ENCODE measurements around the gene GLP1R. TPM values are rescaled to one million over a fixed set of nuclear protein-coding genes. Genes with fewer than 3 reads are reported as not detected.

The GLP1R gene
- total RNA-seq, 1 experiment from 2014 or later, result 1.8 TPM

DNA sequence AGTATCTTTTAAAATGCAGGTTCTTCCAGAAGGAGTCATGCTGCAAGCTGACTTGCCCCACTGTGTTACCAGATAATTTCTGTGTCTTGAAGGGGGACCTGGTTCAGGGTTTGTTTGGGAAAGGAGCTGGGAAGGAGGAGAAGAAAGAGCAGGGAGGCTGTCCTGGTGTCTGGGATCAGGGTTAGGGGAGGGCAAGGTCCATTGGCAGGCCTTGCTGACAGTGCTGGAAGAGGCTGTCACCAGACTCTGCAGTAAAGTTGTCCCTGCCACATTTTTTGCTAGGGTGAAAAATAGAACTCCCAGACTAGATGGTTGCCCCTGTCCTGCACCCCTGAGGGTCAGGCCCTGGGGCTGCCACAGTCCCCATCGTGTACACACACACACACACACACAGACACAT, 14.9 kb downstream of the GLP1R start:
- POLR2A ChIA-PET, result no interaction called here
- TF ChIP-seq, protein P1, sequence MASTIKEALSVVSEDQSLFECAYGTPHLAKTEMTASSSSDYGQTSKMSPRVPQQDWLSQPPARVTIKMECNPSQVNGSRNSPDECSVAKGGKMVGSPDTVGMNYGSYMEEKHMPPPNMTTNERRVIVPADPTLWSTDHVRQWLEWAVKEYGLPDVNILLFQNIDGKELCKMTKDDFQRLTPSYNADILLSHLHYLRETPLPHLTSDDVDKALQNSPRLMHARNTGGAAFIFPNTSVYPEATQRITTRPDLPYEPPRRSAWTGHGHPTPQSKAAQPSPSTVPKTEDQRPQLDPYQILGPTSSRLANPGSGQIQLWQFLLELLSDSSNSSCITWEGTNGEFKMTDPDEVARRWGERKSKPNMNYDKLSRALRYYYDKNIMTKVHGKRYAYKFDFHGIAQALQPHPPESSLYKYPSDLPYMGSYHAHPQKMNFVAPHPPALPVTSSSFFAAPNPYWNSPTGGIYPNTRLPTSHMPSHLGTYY (CRISPR knock-in tag; IDR thresholded peaks at IDR 0.05), result no peak
- TF ChIP-seq NFYB (CRISPR knock-in tag; conservative IDR thresholded peaks at IDR 0.05; ENCODE audit: low read depth) (no peak), HMGA2 (CRISPR knock-in tag; IDR thresholded peaks at IDR 0.05) (no peak), ZNF263 (CRISPR knock-in tag; IDR thresholded peaks at IDR 0.05; ENCODE audit: low read depth) (no peak), TCF7 (CRISPR knock-in tag; IDR thresholded peaks at IDR 0.05; ENCODE audit: low read depth) (no peak), SOX15 (CRISPR knock-in tag; IDR thresholded peaks at IDR 0.05) (no peak), NFATC4 (CRISPR knock-in tag; IDR thresholded peaks at IDR 0.05) (no peak), NR1H2 (CRISPR knock-in tag; IDR thresholded peaks at IDR 0.05) (no peak), MYBL2 (CRISPR knock-in tag; IDR thresholded peaks at IDR 0.05) (no peak), ATF1 (CRISPR knock-in tag; IDR thresholded peaks at IDR 0.05) (no peak), ZNF416 (CRISPR knock-in tag; IDR thresholded peaks at IDR 0.05) (no peak), GRHL2 (CRISPR knock-in tag; IDR thresholded peaks at IDR 0.05; ENCODE audit: insufficient replicate concordance, severe bottlenecking) (no peak), NFE2L1 (CRISPR knock-in tag; IDR thresholded peaks at IDR 0.05) (no peak), ZNF317 (CRISPR knock-in tag; IDR thresholded peaks at IDR 0.05; ENCODE audit: borderline replicate concordance, low read depth) (no peak), ZNF121 (CRISPR knock-in tag; IDR thresholded peaks at IDR 0.05) (no peak)
- TF ChIP-seq, protein P2, sequence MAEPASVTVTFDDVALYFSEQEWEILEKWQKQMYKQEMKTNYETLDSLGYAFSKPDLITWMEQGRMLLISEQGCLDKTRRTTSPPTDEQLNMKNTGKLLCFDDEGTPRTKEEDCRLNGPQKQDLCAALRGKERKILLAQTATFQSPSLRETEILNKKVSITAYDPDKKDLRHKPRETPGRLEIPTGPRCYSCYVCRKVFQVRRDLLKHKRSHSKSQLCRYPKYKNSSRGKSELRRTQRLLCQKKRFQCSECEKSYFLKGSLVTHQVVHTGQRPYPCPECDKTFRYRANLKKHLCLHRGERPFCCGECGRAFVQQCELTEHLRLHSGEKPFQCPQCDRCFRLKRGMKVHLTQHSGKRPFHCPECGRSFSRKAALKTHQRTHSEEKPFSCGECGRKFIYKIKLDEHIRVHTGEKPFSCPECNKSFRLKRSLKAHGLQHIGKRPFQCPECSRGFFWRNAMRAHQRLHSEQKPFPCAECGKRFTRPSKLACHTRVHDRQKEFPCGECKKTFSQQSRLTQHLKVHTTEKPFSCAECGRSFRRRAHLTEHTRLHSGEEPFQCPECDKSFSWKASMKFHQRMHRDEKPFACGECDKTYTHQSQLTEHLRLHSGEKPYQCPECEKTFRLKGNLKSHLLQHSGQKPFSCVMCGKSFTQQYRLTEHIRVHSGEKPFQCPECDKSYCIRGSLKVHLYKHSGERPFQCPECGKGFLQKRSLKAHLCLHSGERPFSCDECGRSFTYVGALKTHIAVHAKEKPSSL (CRISPR knock-in tag; conservative IDR thresholded peaks at IDR 0.05), result no peak
- TF ChIP-seq, protein P3, sequence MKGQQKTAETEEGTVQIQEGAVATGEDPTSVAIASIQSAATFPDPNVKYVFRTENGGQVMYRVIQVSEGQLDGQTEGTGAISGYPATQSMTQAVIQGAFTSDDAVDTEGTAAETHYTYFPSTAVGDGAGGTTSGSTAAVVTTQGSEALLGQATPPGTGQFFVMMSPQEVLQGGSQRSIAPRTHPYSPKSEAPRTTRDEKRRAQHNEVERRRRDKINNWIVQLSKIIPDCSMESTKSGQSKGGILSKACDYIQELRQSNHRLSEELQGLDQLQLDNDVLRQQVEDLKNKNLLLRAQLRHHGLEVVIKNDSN (CRISPR knock-in tag; IDR thresholded peaks at IDR 0.05), result no peak
- TF ChIP-seq, protein P4, sequence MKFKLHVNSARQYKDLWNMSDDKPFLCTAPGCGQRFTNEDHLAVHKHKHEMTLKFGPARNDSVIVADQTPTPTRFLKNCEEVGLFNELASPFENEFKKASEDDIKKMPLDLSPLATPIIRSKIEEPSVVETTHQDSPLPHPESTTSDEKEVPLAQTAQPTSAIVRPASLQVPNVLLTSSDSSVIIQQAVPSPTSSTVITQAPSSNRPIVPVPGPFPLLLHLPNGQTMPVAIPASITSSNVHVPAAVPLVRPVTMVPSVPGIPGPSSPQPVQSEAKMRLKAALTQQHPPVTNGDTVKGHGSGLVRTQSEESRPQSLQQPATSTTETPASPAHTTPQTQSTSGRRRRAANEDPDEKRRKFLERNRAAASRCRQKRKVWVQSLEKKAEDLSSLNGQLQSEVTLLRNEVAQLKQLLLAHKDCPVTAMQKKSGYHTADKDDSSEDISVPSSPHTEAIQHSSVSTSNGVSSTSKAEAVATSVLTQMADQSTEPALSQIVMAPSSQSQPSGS (CRISPR knock-in tag; IDR thresholded peaks at IDR 0.05; ENCODE audit: borderline replicate concordance, low read depth), result no peak
- TF ChIP-seq, protein P5, sequence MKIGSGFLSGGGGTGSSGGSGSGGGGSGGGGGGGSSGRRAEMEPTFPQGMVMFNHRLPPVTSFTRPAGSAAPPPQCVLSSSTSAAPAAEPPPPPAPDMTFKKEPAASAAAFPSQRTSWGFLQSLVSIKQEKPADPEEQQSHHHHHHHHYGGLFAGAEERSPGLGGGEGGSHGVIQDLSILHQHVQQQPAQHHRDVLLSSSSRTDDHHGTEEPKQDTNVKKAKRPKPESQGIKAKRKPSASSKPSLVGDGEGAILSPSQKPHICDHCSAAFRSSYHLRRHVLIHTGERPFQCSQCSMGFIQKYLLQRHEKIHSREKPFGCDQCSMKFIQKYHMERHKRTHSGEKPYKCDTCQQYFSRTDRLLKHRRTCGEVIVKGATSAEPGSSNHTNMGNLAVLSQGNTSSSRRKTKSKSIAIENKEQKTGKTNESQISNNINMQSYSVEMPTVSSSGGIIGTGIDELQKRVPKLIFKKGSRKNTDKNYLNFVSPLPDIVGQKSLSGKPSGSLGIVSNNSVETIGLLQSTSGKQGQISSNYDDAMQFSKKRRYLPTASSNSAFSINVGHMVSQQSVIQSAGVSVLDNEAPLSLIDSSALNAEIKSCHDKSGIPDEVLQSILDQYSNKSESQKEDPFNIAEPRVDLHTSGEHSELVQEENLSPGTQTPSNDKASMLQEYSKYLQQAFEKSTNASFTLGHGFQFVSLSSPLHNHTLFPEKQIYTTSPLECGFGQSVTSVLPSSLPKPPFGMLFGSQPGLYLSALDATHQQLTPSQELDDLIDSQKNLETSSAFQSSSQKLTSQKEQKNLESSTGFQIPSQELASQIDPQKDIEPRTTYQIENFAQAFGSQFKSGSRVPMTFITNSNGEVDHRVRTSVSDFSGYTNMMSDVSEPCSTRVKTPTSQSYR (CRISPR knock-in tag; IDR thresholded peaks at IDR 0.05), result no peak
- Mint-ChIP-seq H3K27ac (no peak overlapping the region), H3K9me3 (no peaks in the 10 kb centered on the region), H3K27me3 (ENCODE audit: low read depth) (no peaks in the 10 kb centered on the region; the same call in 1 of the 2 replicates), H3K4me1 (no peaks in the 10 kb centered on the region), H3K36me3 (no peaks in the 10 kb centered on the region), H3K4me3 (no peak overlapping the region)
- DNase-seq (ENCODE audit: low spot score), result no peak
- ATAC-seq, result no peak
- CTCF ChIA-PET, result interaction anchor here (1.5 kb wide), 1 partner anchor 39 kb away, joined by 3 read pairs; no protein-coding TSS in a partner anchor

Data from WTC11 (cell line).